ENCODE results near the gene IL1R2.

DNA sequence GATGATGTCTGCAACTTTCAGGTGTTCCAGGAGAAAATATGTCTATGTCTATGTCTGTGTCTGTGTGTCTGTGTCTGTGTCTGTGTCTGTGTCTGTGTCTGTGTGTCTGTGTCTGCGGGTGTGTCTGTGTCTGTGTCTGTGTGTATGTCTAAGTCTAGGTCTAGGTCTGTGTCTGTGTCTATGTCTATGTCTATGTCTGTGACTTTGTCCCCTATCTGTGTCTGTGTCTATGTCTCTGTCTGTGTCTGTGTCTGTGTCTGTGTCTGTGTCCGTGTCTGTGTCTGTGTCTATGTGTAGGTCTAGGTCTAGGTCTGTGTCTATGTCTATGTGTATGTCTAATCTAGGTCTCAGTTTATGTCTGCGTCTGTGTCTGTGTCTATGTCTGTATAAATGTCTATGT, 10.5 kb downstream of the IL1R2 start:
- TF ChIP-seq, protein P1, sequence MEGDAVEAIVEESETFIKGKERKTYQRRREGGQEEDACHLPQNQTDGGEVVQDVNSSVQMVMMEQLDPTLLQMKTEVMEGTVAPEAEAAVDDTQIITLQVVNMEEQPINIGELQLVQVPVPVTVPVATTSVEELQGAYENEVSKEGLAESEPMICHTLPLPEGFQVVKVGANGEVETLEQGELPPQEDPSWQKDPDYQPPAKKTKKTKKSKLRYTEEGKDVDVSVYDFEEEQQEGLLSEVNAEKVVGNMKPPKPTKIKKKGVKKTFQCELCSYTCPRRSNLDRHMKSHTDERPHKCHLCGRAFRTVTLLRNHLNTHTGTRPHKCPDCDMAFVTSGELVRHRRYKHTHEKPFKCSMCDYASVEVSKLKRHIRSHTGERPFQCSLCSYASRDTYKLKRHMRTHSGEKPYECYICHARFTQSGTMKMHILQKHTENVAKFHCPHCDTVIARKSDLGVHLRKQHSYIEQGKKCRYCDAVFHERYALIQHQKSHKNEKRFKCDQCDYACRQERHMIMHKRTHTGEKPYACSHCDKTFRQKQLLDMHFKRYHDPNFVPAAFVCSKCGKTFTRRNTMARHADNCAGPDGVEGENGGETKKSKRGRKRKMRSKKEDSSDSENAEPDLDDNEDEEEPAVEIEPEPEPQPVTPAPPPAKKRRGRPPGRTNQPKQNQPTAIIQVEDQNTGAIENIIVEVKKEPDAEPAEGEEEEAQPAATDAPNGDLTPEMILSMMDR (IDR thresholded peaks at IDR 0.05): no peak
- TF ChIP-seq EP300 (IDR thresholded peaks at IDR 0.05) (no peak), POLR2AphosphoS5 (IDR thresholded peaks at IDR 0.05) (no peak)
